CD14-positive monocyte (primary cell): ENCODE data around the gene ARL14EP. TPM values are rescaled to one million over a fixed set of nuclear protein-coding genes. Genes with fewer than 3 reads are reported as not detected.

Source experiments
- DNase-seq, 3 donors: peaks; one replicate each; pipeline ENCODE4 v3.0.0-alpha.2; 2011 to 2022
- H2AFZ ChIP-seq: 2 replicates; pipeline ENCODE4 v1.6.0; 2012; ENCODE audit warnings: mild to moderate bottlenecking, low read depth, low read length, inconsistent platforms; ENCODE audit not compliant: insufficient read depth, poor library complexity, severe bottlenecking
- H3K27ac ChIP-seq, 2 donors: 1 replicate in 1 of 2; 2 replicates in 1 of 2; pipeline ENCODE4 v1.5.1; 2012 to 2013; ENCODE audit warnings: low read length in 2 of 2, control low read depth in 1 of 2, inconsistent platforms in 1 of 2, low read depth in 1 of 2, mild to moderate bottlenecking in 1 of 2
- H3K27me3 ChIP-seq, 2 donors: one replicate each; pipeline versions ENCODE4 v1.6.0 to v1.6.1; 2011 to 2013; ENCODE audit warnings: low read length in 2 of 2; ENCODE audit not compliant: control insufficient read depth in 2 of 2, insufficient read depth in 2 of 2
- H3K36me3 ChIP-seq, 2 donors: replicated peaks in 1 of 2; 1 replicate in 1 of 2; 2 replicates in 1 of 2; pipeline versions ENCODE4 v1.5.1 to v1.6.1; 2012 to 2013; ENCODE audit warnings: low read length in 2 of 2, control low read depth in 1 of 2, inconsistent platforms in 1 of 2, mild to moderate bottlenecking in 1 of 2; ENCODE audit not compliant: insufficient read depth in 2 of 2, control insufficient read depth in 1 of 2
- H3K4me1 ChIP-seq, 2 donors: 1 replicate in 1 of 2; 2 replicates in 1 of 2; pipeline versions ENCODE4 v1.5.1 to v1.6.1; 2012 to 2013; ENCODE audit warnings: low read length in 2 of 2, control low read depth in 1 of 2, inconsistent platforms in 1 of 2, mild to moderate bottlenecking in 1 of 2, moderate library complexity in 1 of 2; ENCODE audit not compliant: insufficient read depth in 2 of 2, control insufficient read depth in 1 of 2
- H3K4me2 ChIP-seq: replicated peaks from 2 replicates; pipeline ENCODE3; 2012; ENCODE audit warnings: low read length, moderate library complexity, mild to moderate bottlenecking; ENCODE audit not compliant: poor library complexity, severe bottlenecking; ENCODE audit errors: extremely low read depth
- H3K4me3 ChIP-seq, 3 experiments: fragments of 200-600 bp in 1 of 3; sonication (generic) in 1 of 3; replicated peaks in 1 of 3; 1 replicate in 2 of 3; 2 replicates in 1 of 3; pipeline ENCODE4 v1.5.1; 2011 to 2013; ENCODE audit warnings: low read length in 3 of 3, mild to moderate bottlenecking in 3 of 3, control low read depth in 2 of 3, low read depth in 2 of 3, inconsistent platforms in 1 of 3, moderate library complexity in 1 of 3
- H3K79me2 ChIP-seq: 2 replicates; pipeline ENCODE4 v1.6.0; 2012; ENCODE audit warnings: mild to moderate bottlenecking, control low read depth, inconsistent platforms, low read length, moderate library complexity; ENCODE audit not compliant: insufficient read depth
- H3K9ac ChIP-seq: 2 replicates; pipeline ENCODE4 v1.6.0; 2017; ENCODE audit warnings: low read length, mild to moderate bottlenecking; ENCODE audit not compliant: insufficient read depth, poor library complexity, severe bottlenecking
- H3K9me3 ChIP-seq, 2 donors: replicated peaks in 1 of 2; 1 replicate in 1 of 2; 2 replicates in 1 of 2; pipeline versions ENCODE4 v1.5.1 to v1.6.1; 2012 to 2013; ENCODE audit warnings: low read length in 2 of 2, control low read depth in 1 of 2; ENCODE audit not compliant: control insufficient read depth in 1 of 2, insufficient read depth in 1 of 2
- H4K20me1 ChIP-seq: 2 replicates; pipeline ENCODE4 v1.6.0; 2012; ENCODE audit warnings: mild to moderate bottlenecking, low read length, control low read depth, moderate library complexity; ENCODE audit not compliant: insufficient read depth
- H3K27ac Mint-ChIP-seq, 7 donors: one replicate each; pipeline ENCODE4 v1.8.0; 2020; ENCODE audit warnings: mild to moderate bottlenecking in 7 of 7, mixed read lengths in 7 of 7, moderate library complexity in 6 of 7, inconsistent platforms in 2 of 7
- H3K27me3 Mint-ChIP-seq, 3 donors: one replicate each; pipeline ENCODE4 v1.8.0; 2021 to 2022; ENCODE audit warnings: low read depth in 3 of 3, mild to moderate bottlenecking in 3 of 3, mixed read lengths in 3 of 3, moderate library complexity in 3 of 3, inconsistent platforms in 1 of 3
- H3K36me3 Mint-ChIP-seq, 2 donors: one replicate each; pipeline ENCODE4 v1.8.0; 2020; ENCODE audit warnings: mixed read lengths in 2 of 2, inconsistent platforms in 1 of 2, mild to moderate bottlenecking in 1 of 2
- H3K4me1 Mint-ChIP-seq: one replicate; pipeline ENCODE4 v1.8.0; 2020; ENCODE audit warnings: mild to moderate bottlenecking, mixed read lengths
- H3K4me3 Mint-ChIP-seq, 2 donors: one replicate each; pipeline ENCODE4 v1.8.0; 2020; ENCODE audit warnings: mild to moderate bottlenecking in 2 of 2, mixed read lengths in 2 of 2, moderate library complexity in 1 of 2
- H3K9me3 Mint-ChIP-seq, 7 donors: one replicate each; pipeline ENCODE4 v1.8.0; 2020 to 2022; ENCODE audit warnings: mixed read lengths in 7 of 7, mild to moderate bottlenecking in 6 of 7, moderate library complexity in 6 of 7, inconsistent platforms in 2 of 7
- CTCF ChIP-seq: fragments of 200-600 bp; IDR thresholded peaks from one replicate; pipeline ENCODE4 v1.8.0; 2022; ENCODE audit warnings: antibody characterized with exemption, mild to moderate bottlenecking
- WGBS: methylation state at CpG from one replicate; pipeline ENCODE4 v1.1.5; 2013; ENCODE audit warnings: missing lambda C conversion rate; ENCODE audit not compliant: insufficient coverage; 5-methylcytosine and 5-hydroxymethylcytosine counted together
- intact Hi-C, 2 donors: fragments of 100-400 bp; cut with micrococcal nuclease; formaldehyde crosslinking; loops; one replicate each; pipeline versions ENCODE4 v1.15.0 to v1.15.1; 2023
- polyA plus RNA-seq, 3 donors: library from polyadenylated mRNA; depleted of rRNA in 1 of 3; unstranded in 2 of 3; stranded (reverse) in 1 of 3; fragments of 300-500 nt in 2 of 3; fragments of >200 nt in 1 of 3; fragmentation: Illumina TruSeq in 2 of 3; gene quantifications; 1 replicate in 2 of 3; 2 replicates in 1 of 3; pipeline ENCODE4 v1.2.3, GENCODE V29; 2012 to 2021

The ARL14EP gene
- polyA plus RNA-seq, 3 donors, result 9.9 to 32.2 (median 21.2) TPM

GRCh38 chr11:30304620-30305019, 18.3 kb upstream of the ARL14EP start:
- Histone ChIP-seq H3K36me3 (no peaks in the 10 kb centered on the region), H3K9ac (no peak overlapping the region), H3K4me1 (no peaks in the 10 kb centered on the region), H3K9me3 (no peaks in the 10 kb centered on the region), H2AFZ (no peak overlapping the region), H4K20me1 (no peaks in the 10 kb centered on the region), H3K4me2 (no peak overlapping the region), H3K27me3 (no peaks in the 10 kb centered on the region), H3K4me3 (no peak overlapping the region), H3K79me2 (no peaks in the 10 kb centered on the region), H3K27ac (no peak overlapping the region)
- 100% methylated on average over 1 of the region's 1 CpG for WGBS
- Mint-ChIP-seq H3K4me3 (no peak overlapping the region), H3K9me3 (peaks cover 0 to 1% (median 0%) of the 10 kb centered on the region in 7 donors), H3K36me3 (no peaks in the 10 kb centered on the region), H3K27me3 (peaks cover 0 to 3% (median 2%) of the 10 kb centered on the region in 3 donors), H3K27ac (no peak overlapping the region), H3K4me1 (no peaks in the 10 kb centered on the region)
- no peak for DNase-seq
- no peak for TF ChIP-seq CTCF
- intact Hi-C loops, result no loop called here

- Histone ChIP-seq H3K36me3 (no peaks in the 10 kb centered on the region), H4K20me1 (no peaks in the 10 kb centered on the region), H3K27me3 (no peaks in the 10 kb centered on the region), H2AFZ (no peak overlapping the region), H3K9me3 (no peaks in the 10 kb centered on the region), H3K27ac (no peak overlapping the region), H3K79me2 (no peaks in the 10 kb centered on the region), H3K9ac (no peak overlapping the region), H3K4me3 (no peak overlapping the region), H3K4me1 (no peaks in the 10 kb centered on the region), H3K4me2 (no peak overlapping the region)
- intact Hi-C loops, result no loop called here
- H3K36me3 Mint-ChIP-seq, result no peaks in the 10 kb centered on the region
- peaks cover 0 to 2% (median 0%) of the 10 kb centered on the region in 7 donors for H3K9me3 Mint-ChIP-seq
- peaks cover 0 to 5% (median 3%) of the 10 kb centered on the region in 3 donors for H3K27me3 Mint-ChIP-seq
- no peak for DNase-seq
- WGBS, result no CpG with 5 or more reads among the region's 1 CpG
- no peak overlapping the region for H3K27ac Mint-ChIP-seq
- no peak for TF ChIP-seq CTCF
- H3K4me3 Mint-ChIP-seq, result no peak overlapping the region
- no peaks in the 10 kb centered on the region for H3K4me1 Mint-ChIP-seq
These were observed 12.3 kb upstream of the ARL14EP start for GRCh38 chr11:30310623-30311022.
